ENCODE data around the gene USO1.

USO1 gene

DNA sequence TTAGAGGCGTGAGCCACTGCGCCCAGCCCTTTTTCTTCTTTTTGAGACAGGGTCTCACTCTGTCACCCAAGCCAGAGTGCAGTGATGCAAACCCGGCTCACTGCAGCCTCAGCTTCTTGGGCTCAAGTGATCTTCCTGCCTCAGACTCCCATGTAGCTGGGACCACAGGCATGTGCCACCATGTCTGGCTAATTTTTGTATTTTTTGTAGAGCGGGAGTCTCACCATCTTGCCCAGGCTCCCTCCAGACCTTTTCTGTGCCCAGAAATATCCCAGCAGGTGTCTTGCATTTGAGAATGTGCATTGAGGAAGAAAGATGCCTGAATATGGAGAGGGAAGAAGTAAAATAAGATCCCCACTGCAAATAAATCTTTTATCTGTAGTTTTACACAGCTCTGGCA lies 119.2 kb downstream of the USO1 start:
- DNase-seq (ENCODE audit: low read depth) = no peak

DNA sequence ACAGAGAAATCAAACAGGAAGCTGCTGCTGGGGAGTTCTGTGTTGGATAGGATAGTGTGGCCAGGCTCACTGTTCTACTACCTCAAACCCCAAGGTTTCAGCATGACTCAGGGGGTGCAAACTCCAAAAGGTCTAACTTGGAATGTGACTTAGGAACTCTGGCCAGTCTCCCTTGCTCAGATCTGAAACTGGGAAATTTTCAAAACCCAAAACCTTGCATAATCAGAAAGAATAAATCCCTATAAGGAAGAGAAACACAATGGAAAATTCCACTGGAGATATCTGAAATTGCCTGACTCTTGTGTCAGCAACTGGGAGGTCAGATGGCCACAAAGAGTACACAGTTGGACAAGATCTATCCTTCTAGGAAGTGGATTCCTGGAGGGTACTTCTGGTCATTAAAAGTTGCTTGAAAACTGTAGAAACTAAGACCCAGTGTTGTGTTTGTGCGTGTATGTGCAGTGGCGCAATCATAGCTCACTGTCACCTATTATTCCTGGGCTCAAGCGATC lies 119.8 kb downstream of the USO1 start:
- DNase-seq (ENCODE audit: low read depth) = peak; percentile 77

DNA sequence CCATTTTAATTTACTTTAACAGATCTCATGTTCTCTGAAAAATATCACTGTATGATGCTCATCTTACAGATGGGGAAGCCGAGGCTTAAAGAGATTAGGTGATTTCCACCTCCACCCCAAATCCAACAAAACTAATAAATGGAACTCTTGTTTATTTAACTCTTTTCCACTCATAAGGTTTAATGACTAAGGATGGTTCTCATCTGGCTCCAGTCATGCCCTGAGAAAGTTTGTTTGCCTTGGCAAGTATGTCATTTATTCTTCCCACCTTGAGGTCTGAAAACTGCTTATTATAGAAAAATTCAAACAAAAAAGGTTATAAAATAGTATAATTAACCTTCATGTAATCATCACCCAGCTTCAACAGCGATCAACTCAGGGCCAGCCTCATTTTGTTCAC lies 121.6 kb downstream of the USO1 start:
- no peak for DNase-seq (ENCODE audit: low read depth)

DNA sequence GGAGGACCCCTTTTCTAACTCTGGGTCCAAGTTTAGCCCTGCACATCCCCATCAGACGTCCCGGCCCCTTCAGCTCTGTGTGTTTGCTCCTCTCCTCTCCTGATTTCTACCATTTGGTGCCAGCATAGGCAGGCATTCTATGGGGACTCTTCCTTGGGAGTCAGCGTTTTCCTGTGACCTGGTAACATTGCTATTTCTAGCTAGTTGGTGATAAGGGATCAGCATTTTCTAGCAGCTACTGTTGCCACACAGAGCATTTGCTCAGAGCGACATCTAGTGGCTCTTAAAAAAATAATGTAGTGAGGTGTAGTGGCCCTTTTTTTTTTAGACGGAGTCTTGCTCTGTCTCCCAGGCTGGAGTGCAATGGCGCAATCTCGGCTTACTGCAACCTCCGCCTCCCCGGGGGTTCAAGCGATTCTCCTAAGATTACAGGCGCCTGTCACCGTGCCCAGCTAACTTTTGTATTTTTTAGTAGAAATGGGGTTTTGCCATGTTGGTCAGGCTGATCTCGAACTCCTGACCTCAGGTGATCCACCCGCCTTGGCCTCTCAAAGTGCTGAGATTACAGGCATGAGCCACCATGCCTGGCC lies 123.9 kb downstream of the USO1 start:
- DNase-seq (ENCODE audit: low read depth) = peak; percentile 79

DNA sequence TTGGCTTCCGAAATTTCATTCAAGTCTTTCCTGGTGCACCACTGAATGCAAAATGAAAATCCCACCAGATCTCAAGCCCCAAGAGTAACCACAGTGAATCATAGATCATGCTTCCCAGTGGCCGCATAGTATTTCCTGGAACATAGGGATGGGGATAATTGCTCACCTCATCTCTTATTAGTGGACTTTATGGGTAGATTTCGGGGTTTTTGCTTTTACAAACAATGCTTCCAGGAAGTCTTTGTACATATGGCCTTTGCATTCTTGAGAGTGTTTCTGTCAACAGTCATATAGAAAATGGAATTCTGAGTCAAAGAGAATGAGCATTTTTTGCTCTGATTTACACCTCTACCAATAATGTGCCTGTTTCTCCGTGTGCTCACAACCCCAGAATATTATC lies 124.5 kb downstream of the USO1 start:
- no peak for DNase-seq (ENCODE audit: low read depth)

DNA sequence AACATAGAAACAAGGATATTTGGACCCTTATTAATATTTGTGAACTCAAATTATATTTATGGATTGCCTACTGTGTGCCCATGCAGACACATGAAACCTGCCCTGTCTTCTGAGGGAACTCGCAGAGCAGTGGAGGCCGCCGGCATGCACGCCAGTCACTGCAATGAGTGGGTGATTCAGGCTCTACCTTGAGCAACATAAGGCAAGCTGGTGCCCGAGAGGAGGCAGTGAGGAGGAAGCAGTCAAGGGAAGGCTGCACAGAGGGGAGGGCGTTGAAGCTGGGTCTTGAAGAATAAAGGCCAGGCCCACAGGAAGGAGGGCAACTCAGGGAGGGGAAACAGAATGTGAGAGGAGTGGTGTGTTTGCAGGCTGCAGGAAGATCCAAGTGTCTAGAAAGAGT lies 125.1 kb downstream of the USO1 start:
- DNase-seq (ENCODE audit: low read depth) = no peak

DNA sequence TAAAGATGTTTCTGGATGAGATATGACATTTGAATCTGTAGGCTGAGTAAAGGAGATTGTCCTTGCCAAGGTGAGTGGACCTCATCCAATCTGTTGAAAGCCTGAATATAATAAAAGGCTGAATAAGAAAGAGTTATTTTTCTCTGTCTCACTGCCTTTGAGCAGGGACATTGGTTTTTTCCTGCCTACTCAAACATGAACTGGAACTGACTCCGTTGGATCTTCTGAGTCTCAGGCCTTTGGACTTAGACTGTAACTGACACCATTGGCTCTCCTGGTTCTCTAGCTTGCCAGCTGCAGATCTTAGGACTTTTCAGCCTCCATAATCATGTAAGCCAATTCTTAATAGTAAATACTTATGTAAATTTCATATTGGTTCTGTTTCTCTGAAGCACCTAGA lies 134.3 kb downstream of the USO1 start:
- no peak for DNase-seq (ENCODE audit: low read depth)

DNA sequence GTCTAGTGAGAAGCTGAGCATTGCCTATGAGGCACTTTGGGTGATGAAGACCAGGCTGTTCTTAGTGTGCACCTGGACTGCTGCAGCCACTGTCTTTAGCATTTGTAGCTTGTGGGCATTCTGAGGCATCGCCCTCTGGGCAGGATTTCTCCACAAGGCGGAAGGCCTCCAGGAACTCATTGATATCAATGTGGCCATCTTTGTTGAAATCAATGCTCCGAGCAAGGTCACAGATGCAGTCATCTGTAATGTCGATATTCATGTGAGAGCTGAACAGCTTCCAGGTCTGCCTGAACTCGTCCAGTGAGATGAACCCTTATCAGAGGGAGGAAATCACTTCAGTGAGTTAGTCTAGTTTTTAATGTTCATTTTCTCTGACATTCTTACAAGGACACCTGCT lies 136.2 kb downstream of the USO1 start:
- no peak for DNase-seq (ENCODE audit: low read depth)
